DOHH2 (cell line): ENCODE data around the gene SLC8A3.

ENCODE experiments used
- H3F3A ChIP-seq: fragments of 200-600 bp; sonication (generic), shearing (Covaris generic); 2 replicates; pipeline ENCODE4 v1.6.0; 2016; ENCODE audit warnings: antibody characterized with exemption, mild to moderate bottlenecking; ENCODE audit not compliant: control insufficient read depth, insufficient read depth
- H3K27ac ChIP-seq: fragments of 200-600 bp; sonication (generic); 2 replicates; pipeline ENCODE4 v1.5.1; 2014; ENCODE audit warnings: low read depth, mild to moderate bottlenecking, low read length, moderate library complexity
- H3K27me3 ChIP-seq: fragments of 200-600 bp; sonication (generic); 2 replicates; pipeline ENCODE4 v1.6.1; 2014; ENCODE audit warnings: mild to moderate bottlenecking, low read length, mixed read lengths; ENCODE audit not compliant: control insufficient read depth
- H3K36me3 ChIP-seq: fragments of 200-600 bp; sonication (generic); 2 replicates; pipeline ENCODE4 v1.6.1; 2014; ENCODE audit warnings: mild to moderate bottlenecking, low read length, moderate library complexity, mixed read lengths; ENCODE audit not compliant: control insufficient read depth
- H3K4me1 ChIP-seq: fragments of 200-600 bp; sonication (generic); 2 replicates; pipeline ENCODE4 v1.6.1; 2014; ENCODE audit warnings: mild to moderate bottlenecking, low read length, mixed read lengths; ENCODE audit not compliant: control insufficient read depth
- H3K4me2 ChIP-seq: fragments of 200-600 bp; sonication (generic); 2 replicates; pipeline ENCODE4 v1.6.0; 2014; ENCODE audit warnings: mild to moderate bottlenecking, low read length, moderate library complexity
- H3K4me3 ChIP-seq: fragments of 200-600 bp; sonication (generic); 2 replicates; pipeline ENCODE4 v1.5.1; 2014; ENCODE audit warnings: mild to moderate bottlenecking, low read length, mixed read lengths
- H3K79me2 ChIP-seq: fragments of 200-600 bp; sonication (generic); 2 replicates; pipeline ENCODE4 v1.6.1; 2014; ENCODE audit warnings: mild to moderate bottlenecking, low read length, mixed read lengths; ENCODE audit not compliant: control insufficient read depth
- H3K9me2 ChIP-seq: fragments of 200-600 bp; sonication (generic); replicated peaks from 2 replicates; pipeline ENCODE4 v1.6.1; 2014; ENCODE audit warnings: mild to moderate bottlenecking, low read length, mixed read lengths; ENCODE audit not compliant: control insufficient read depth
- H3K9me3 ChIP-seq: fragments of 200-600 bp; sonication (generic); 2 replicates; pipeline ENCODE4 v1.6.1; 2014; ENCODE audit warnings: antibody characterized with exemption, low read length, mixed read lengths; ENCODE audit not compliant: control insufficient read depth, insufficient read depth
- H4K20me1 ChIP-seq: fragments of 200-600 bp; sonication (generic); 2 replicates; pipeline ENCODE4 v1.6.0; 2014; ENCODE audit warnings: low read depth, mild to moderate bottlenecking, antibody characterized with exemption, low read length, moderate library complexity; ENCODE audit not compliant: control insufficient read depth, insufficient read depth
- CTCF ChIP-seq: fragments of 200-600 bp; sonication (generic); IDR thresholded peaks from one replicate; pipeline ENCODE4 v1.5.1; 2014; ENCODE audit warnings: antibody characterized with exemption, mild to moderate bottlenecking, low read depth, low read length; ENCODE audit not compliant: poor library complexity, severe bottlenecking
- EZH2phosphoT487 ChIP-seq: fragments of 200-600 bp; sonication (generic); IDR thresholded peaks from 2 replicates; pipeline ENCODE4 v1.6.1; 2017; ENCODE audit warnings: borderline replicate concordance, mild to moderate bottlenecking, antibody characterized with exemption, low read length, moderate library complexity, mixed read lengths

SLC8A3 gene

GRCh38 chr14:70094631-70095030 lies 94.1 kb downstream of the SLC8A3 start:
- Histone ChIP-seq H3K27ac (no peak overlapping the region), H3K9me2 (no peaks in the 10 kb centered on the region), H3K9me3 (no peaks in the 10 kb centered on the region)

GRCh38 chr14:70094106-70094505 lies 94.6 kb downstream of the SLC8A3 start:
- Histone ChIP-seq H3K27me3 (peaks cover 13% of the 10 kb centered on the region), H3F3A (no peaks in the 10 kb centered on the region), H3K27ac (no peak overlapping the region), H3K79me2 (no peaks in the 10 kb centered on the region), H3K9me2 (no peaks in the 10 kb centered on the region), H3K9me3 (no peaks in the 10 kb centered on the region), H3K4me3 (no peak overlapping the region), H4K20me1 (no peaks in the 10 kb centered on the region), H3K4me2 (no peak overlapping the region), H3K36me3 (no peaks in the 10 kb centered on the region), H3K4me1 (no peaks in the 10 kb centered on the region)
- no peak for TF ChIP-seq EZH2phosphoT487
- no peak for TF ChIP-seq CTCF

More at GRCh38 chr14:70094631-70095030, 94.1 kb downstream of the SLC8A3 start:
- TF ChIP-seq EZH2phosphoT487 (no peak), CTCF (no peak)
- H3K4me2 ChIP-seq: no peak overlapping the region
- H3K36me3 ChIP-seq: no peaks in the 10 kb centered on the region
- H3K4me3 ChIP-seq: no peak overlapping the region
- H3K27me3 ChIP-seq: peaks cover 15% of the 10 kb centered on the region
- H3F3A ChIP-seq: no peaks in the 10 kb centered on the region
- H3K4me1 ChIP-seq: no peaks in the 10 kb centered on the region
- H3K79me2 ChIP-seq: no peaks in the 10 kb centered on the region
- H4K20me1 ChIP-seq: no peaks in the 10 kb centered on the region

DNA sequence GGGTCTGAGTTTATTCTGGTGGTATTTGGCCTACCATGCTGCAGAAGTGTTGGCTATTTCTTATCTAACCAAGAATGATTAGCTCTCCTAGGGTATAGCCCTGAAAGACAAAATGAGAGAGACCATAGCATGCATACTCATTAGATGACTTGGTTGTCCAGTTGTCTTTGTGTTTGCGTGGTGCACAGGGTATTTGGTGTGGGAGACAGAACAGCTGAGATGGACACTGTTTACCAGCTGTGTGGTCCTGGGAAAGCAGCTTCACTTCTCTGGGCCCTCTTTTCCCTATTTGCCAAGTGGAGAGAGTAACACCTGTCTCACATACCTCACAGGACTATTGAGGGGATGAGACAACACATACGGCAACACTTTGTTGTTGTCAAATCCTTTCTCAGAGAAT lies 95.6 kb downstream of the SLC8A3 start:
- no peak overlapping the region for H3K27ac ChIP-seq
- H3K4me2 ChIP-seq: no peak overlapping the region
- peaks cover 10% of the 10 kb centered on the region for H3K27me3 ChIP-seq
- H4K20me1 ChIP-seq: no peaks in the 10 kb centered on the region
- H3K9me2 ChIP-seq: no peaks in the 10 kb centered on the region
- no peak overlapping the region for H3K4me3 ChIP-seq
- no peaks in the 10 kb centered on the region for H3K79me2 ChIP-seq
- no peaks in the 10 kb centered on the region for H3K36me3 ChIP-seq
- no peaks in the 10 kb centered on the region for H3K4me1 ChIP-seq
- H3F3A ChIP-seq: no peaks in the 10 kb centered on the region
- no peaks in the 10 kb centered on the region for H3K9me3 ChIP-seq
- TF ChIP-seq EZH2phosphoT487 (no peak), CTCF (no peak)

GRCh38 chr14:70087380-70087697 lies 101.4 kb downstream of the SLC8A3 start:
- no peak for TF ChIP-seq EZH2phosphoT487
- TF ChIP-seq CTCF: no peak
- H3K36me3 ChIP-seq: no peaks in the 10 kb centered on the region
- H3K4me3 ChIP-seq: no peak overlapping the region
- no peaks in the 10 kb centered on the region for H3K9me2 ChIP-seq
- H3K27ac ChIP-seq: no peak overlapping the region
- H3K79me2 ChIP-seq: no peaks in the 10 kb centered on the region
- no peaks in the 10 kb centered on the region for H3K9me3 ChIP-seq
- no peaks in the 10 kb centered on the region for H4K20me1 ChIP-seq
- H3K27me3 ChIP-seq: peaks cover 7% of the 10 kb centered on the region
- no peaks in the 10 kb centered on the region for H3K4me1 ChIP-seq
- no peak overlapping the region for H3K4me2 ChIP-seq
- no peaks in the 10 kb centered on the region for H3F3A ChIP-seq
